Measurements from ENCODE around the gene PHRF1.

PHRF1 gene

DNA sequence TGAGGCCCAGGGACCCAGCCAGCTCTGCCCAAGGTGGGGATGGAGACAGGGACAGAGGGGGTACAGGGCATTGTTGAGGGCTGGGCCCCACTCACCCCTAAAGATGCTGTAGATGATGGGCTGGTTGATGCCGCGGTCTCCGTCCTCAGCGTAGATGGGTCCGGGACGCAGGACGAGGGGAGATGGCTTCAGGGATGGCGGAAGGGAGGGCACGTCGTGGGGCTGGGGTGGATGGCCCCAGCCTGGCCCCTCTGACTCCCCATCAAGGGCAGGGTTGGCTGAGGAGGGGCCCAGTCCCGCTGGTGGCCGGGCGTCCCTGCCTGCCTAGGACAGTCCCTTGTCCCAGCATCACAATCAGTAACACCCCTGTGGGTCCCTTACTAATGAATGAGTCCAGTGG is 43.9 kb downstream of the PHRF1 start:
- H3K27ac ChIP-seq (ENCODE audit: low read depth, low read length): no peak overlapping the region
- no peak for DNase-seq
- no peak overlapping the region for H3K4ac ChIP-seq (ENCODE audit: low read depth, low read length)
- no peak overlapping the region for H3K56ac ChIP-seq (ENCODE audit: low read length)
- H3K9ac ChIP-seq (ENCODE audit: low read length): no peak overlapping the region
- no peak overlapping the region for H3K4me3 ChIP-seq (ENCODE audit: low read length)
- H3K18ac ChIP-seq (ENCODE audit: low read length): no peak overlapping the region
- no peak overlapping the region for H4K8ac ChIP-seq (ENCODE audit: low read depth, low read length)
- no peak overlapping the region for H2AK5ac ChIP-seq (ENCODE audit: low read length)
- H2BK5ac ChIP-seq (ENCODE audit: low read length): no peak overlapping the region
- no peak overlapping the region for H3K4me2 ChIP-seq (ENCODE audit: low read length)
- no peaks in the 10 kb centered on the region for H3K4me1 ChIP-seq (ENCODE audit: control insufficient read depth, low read depth, low read length)
- no peaks in the 10 kb centered on the region for H3K79me1 ChIP-seq (ENCODE audit: low read length)
- no peaks in the 10 kb centered on the region for H3K79me2 ChIP-seq (ENCODE audit: control insufficient read depth, insufficient read depth, low read length)
- no peak overlapping the region for H2BK15ac ChIP-seq (replicated peaks; ENCODE audit: low read depth)
- WGBS (ENCODE audit: extremely low coverage, insufficient coverage, low lambda C conversion rate): no CpG with 5 or more reads among the region's 13 CpGs
- no peak overlapping the region for H4K5ac ChIP-seq (ENCODE audit: low read length)
- H3K23ac ChIP-seq (ENCODE audit: low read length): no peak overlapping the region
- no peaks in the 10 kb centered on the region for H3K27me3 ChIP-seq (ENCODE audit: insufficient read depth, low read length, poor library complexity)
- no peak overlapping the region for H2BK120ac ChIP-seq (ENCODE audit: low read depth, low read length)
- no peaks in the 10 kb centered on the region for H3K36me3 ChIP-seq (ENCODE audit: control insufficient read depth, insufficient read depth, low read length)

DNA sequence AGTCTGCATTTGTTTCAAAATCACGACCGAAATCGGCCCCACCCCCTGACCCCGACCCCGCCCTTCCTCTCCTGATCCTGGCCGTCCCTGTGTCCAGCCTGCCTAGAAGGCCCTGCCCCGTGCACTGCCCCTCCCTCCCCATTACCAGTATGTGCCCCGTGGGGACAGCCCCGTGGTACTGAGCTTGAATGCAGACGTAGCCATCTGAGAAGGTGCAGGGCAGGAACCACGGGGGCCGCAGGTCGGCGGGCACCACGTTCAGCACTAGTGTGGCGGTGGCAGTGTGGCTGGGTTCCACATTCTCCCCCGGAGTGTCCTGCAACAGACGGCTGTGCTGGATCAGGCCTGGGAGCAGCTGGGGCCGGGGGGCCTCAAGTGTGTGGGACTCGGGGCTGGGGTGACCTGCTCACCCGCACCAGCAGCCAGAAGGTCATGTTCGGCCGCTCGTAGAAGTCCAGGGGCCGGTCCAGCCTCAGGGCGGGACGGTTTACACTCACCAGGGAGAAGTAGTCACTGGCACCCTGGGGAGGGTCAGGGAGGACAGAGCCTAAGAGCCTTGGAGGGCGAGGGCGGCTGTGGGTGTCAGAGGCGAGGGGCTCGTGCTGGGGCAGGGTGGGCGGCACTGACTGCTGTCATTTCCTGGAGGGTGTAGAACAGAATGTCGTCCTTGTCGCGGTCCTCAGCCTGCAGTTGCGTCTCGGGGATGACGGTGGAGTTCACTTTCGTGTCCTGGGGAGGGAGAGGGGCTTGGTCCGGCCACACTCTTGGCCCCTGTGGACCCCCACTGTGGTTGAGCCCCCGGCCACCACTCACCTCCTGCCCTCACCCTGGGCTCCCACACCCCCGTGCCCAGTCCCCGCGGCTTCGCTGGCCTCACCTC is 44.9 kb downstream of the PHRF1 start:
- no peak overlapping the region for H3K9ac ChIP-seq (ENCODE audit: low read length)
- H3K4me2 ChIP-seq (ENCODE audit: low read length): no peak overlapping the region
- H3K36me3 ChIP-seq (ENCODE audit: control insufficient read depth, insufficient read depth, low read length): no peaks in the 10 kb centered on the region
- H4K5ac ChIP-seq (ENCODE audit: low read length): no peak overlapping the region
- H3K79me1 ChIP-seq (ENCODE audit: low read length): no peaks in the 10 kb centered on the region
- no peaks in the 10 kb centered on the region for H3K79me2 ChIP-seq (ENCODE audit: control insufficient read depth, insufficient read depth, low read length)
- H3K4me1 ChIP-seq (ENCODE audit: control insufficient read depth, low read depth, low read length): no peaks in the 10 kb centered on the region
- no peak for DNase-seq
- H3K18ac ChIP-seq (ENCODE audit: low read length): no peak overlapping the region
- no peak overlapping the region for H3K27ac ChIP-seq (ENCODE audit: low read depth, low read length)
- H2BK15ac ChIP-seq (replicated peaks; ENCODE audit: low read depth): no peak overlapping the region
- H4K8ac ChIP-seq (ENCODE audit: low read depth, low read length): no peak overlapping the region
- H2AK5ac ChIP-seq (ENCODE audit: low read length): no peak overlapping the region
- H3K56ac ChIP-seq (ENCODE audit: low read length): no peak overlapping the region
- H3K23ac ChIP-seq (ENCODE audit: low read length): no peak overlapping the region
- H3K27me3 ChIP-seq (ENCODE audit: insufficient read depth, low read length, poor library complexity): no peaks in the 10 kb centered on the region
- no peak overlapping the region for H2BK120ac ChIP-seq (ENCODE audit: low read depth, low read length)
- WGBS (ENCODE audit: extremely low coverage, insufficient coverage, low lambda C conversion rate): no CpG with 5 or more reads among the region's 45 CpGs
- H3K4me3 ChIP-seq (ENCODE audit: low read length): no peak overlapping the region
- no peak overlapping the region for H3K4ac ChIP-seq (ENCODE audit: low read depth, low read length)
- H2BK5ac ChIP-seq (ENCODE audit: low read length): no peak overlapping the region

DNA sequence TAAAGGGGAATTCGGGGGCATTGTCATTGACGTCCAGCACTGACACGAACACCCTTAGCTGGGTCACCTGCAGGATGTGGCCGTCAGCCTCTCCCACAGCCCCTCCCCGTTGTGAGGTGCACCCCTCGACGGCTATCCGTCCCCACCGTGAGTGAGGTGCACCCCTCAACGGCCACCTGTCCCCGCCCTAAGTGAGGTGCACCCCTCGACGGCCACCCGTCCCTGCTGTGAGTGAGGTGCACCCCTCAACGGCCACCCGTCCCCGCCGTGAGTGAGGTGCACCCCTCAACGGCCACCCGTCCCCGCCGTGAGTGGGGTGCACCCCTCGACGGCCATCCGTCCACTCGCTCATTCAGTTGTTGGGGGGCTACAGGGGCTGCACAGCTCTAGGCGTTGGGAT is 45.6 kb downstream of the PHRF1 start:
- Histone ChIP-seq H2BK5ac (ENCODE audit: low read length) (no peak overlapping the region), H4K5ac (ENCODE audit: low read length) (no peak overlapping the region), H2AK5ac (ENCODE audit: low read length) (no peak overlapping the region), H3K23ac (ENCODE audit: low read length) (no peak overlapping the region), H2BK120ac (ENCODE audit: low read depth, low read length) (no peak overlapping the region), H3K4me3 (ENCODE audit: low read length) (no peak overlapping the region), H3K36me3 (ENCODE audit: control insufficient read depth, insufficient read depth, low read length) (no peaks in the 10 kb centered on the region), H2BK15ac (replicated peaks; ENCODE audit: low read depth) (no peak overlapping the region), H4K8ac (ENCODE audit: low read depth, low read length) (no peak overlapping the region), H3K4me1 (ENCODE audit: control insufficient read depth, low read depth, low read length) (no peaks in the 10 kb centered on the region), H3K79me2 (ENCODE audit: control insufficient read depth, insufficient read depth, low read length) (no peaks in the 10 kb centered on the region), H3K18ac (ENCODE audit: low read length) (no peak overlapping the region), H3K4me2 (ENCODE audit: low read length) (no peak overlapping the region), H3K9ac (ENCODE audit: low read length) (no peak overlapping the region), H3K27ac (ENCODE audit: low read depth, low read length) (no peak overlapping the region), H3K56ac (ENCODE audit: low read length) (no peak overlapping the region), H3K79me1 (ENCODE audit: low read length) (no peaks in the 10 kb centered on the region), H3K27me3 (ENCODE audit: insufficient read depth, low read length, poor library complexity) (no peaks in the 10 kb centered on the region), H3K4ac (ENCODE audit: low read depth, low read length) (no peak overlapping the region)
- no CpG with 5 or more reads among the region's 27 CpGs for WGBS (ENCODE audit: extremely low coverage, insufficient coverage, low lambda C conversion rate)
- DNase-seq: no peak

DNA sequence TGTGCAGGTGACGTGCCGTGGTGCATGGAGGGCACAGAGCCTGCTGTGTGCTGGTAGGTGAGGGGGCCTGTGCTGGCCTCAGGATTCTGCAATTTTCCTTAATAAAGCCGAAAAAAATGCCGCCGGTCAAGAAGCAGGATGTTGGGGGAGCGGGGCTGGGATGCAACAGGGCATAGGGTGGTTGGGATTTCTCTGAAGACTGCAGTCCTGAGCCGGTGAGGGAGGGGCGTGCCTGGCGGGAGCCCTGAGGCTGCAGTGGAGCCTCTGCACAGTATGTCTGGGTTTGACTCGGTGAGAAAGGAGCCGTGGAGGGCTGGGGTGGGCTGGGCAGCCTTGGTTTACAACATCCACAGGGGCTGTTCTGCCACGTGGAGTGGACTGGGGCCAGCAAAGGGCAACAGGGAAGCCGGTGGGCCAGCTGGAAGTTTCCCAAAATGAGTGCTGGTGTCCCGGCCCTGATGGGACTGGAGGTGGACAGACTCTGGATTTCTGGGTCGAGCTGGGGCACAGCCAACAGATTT is 47.1 kb downstream of the PHRF1 start:
- no peak overlapping the region for H2BK15ac ChIP-seq (replicated peaks; ENCODE audit: low read depth)
- H3K56ac ChIP-seq (ENCODE audit: low read length): no peak overlapping the region
- no peak overlapping the region for H4K5ac ChIP-seq (ENCODE audit: low read length)
- no peak overlapping the region for H3K4me3 ChIP-seq (ENCODE audit: low read length)
- no peak overlapping the region for H3K27ac ChIP-seq (ENCODE audit: low read depth, low read length)
- H3K27me3 ChIP-seq (ENCODE audit: insufficient read depth, low read length, poor library complexity): no peaks in the 10 kb centered on the region
- no peak overlapping the region for H3K9ac ChIP-seq (ENCODE audit: low read length)
- H3K4me2 ChIP-seq (ENCODE audit: low read length): no peak overlapping the region
- no peaks in the 10 kb centered on the region for H3K4me1 ChIP-seq (ENCODE audit: control insufficient read depth, low read depth, low read length)
- no peak overlapping the region for H2BK5ac ChIP-seq (ENCODE audit: low read length)
- no peaks in the 10 kb centered on the region for H3K79me1 ChIP-seq (ENCODE audit: low read length)
- H2AK5ac ChIP-seq (ENCODE audit: low read length): no peak overlapping the region
- no peak overlapping the region for H4K8ac ChIP-seq (ENCODE audit: low read depth, low read length)
- no peak overlapping the region for H2BK120ac ChIP-seq (ENCODE audit: low read depth, low read length)
- H3K79me2 ChIP-seq (ENCODE audit: control insufficient read depth, insufficient read depth, low read length): no peaks in the 10 kb centered on the region
- H3K18ac ChIP-seq (ENCODE audit: low read length): no peak overlapping the region
- no peak for DNase-seq
- H3K36me3 ChIP-seq (ENCODE audit: control insufficient read depth, insufficient read depth, low read length): no peaks in the 10 kb centered on the region
- no CpG with 5 or more reads among the region's 15 CpGs for whole genome bisulfite sequencing (ENCODE audit: extremely low coverage, insufficient coverage, low lambda C conversion rate)
- no peak overlapping the region for H3K23ac ChIP-seq (ENCODE audit: low read length)
- H3K4ac ChIP-seq (ENCODE audit: low read depth, low read length): no peak overlapping the region

DNA sequence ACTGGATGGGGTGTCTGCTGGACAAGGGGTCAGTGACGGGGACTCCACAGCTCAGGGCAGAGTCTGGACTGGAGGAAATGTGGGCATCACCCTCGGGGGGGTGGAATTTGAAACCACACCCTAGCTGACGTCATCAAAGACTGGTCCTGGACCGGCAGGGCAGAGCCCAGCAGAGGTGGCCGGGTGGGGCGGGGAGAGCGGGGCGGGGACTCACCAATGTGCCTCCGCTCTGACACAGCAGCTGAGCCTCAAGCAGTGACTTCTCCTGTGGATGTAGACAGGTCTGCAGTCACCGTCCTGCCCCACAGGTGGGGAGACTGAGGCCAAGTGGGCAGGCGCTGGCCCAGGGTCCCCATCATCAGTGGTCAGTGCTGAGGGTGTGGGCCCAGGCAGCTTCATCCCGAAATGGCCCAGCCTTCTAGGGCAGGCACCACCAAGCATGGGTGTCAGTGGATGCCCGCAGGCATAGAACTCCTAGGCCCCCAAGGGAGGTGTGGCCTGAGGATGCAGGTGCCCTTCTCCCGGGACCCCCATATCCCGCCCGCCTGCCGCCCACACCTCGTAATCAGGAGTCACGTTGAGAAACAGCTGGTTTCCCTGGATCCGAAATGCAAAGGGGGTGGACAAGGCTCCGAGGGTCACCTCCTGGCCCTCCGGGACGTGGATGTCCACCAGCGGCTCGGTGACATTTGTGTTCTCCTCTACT is 47.9 kb downstream of the PHRF1 start:
- no peak for DNase-seq
- no peak overlapping the region for H3K9ac ChIP-seq (ENCODE audit: low read length)
- no peak overlapping the region for H3K56ac ChIP-seq (ENCODE audit: low read length)
- no peak overlapping the region for H3K4ac ChIP-seq (ENCODE audit: low read depth, low read length)
- no peak overlapping the region for H3K18ac ChIP-seq (ENCODE audit: low read length)
- no peaks in the 10 kb centered on the region for H3K79me1 ChIP-seq (ENCODE audit: low read length)
- no peak overlapping the region for H2BK5ac ChIP-seq (ENCODE audit: low read length)
- H3K4me2 ChIP-seq (ENCODE audit: low read length): no peak overlapping the region
- no peak overlapping the region for H2BK15ac ChIP-seq (replicated peaks; ENCODE audit: low read depth)
- peak overlapping the region; percentile 45 for H3K23ac ChIP-seq (ENCODE audit: low read length)
- no peak overlapping the region for H4K8ac ChIP-seq (ENCODE audit: low read depth, low read length)
- no peak overlapping the region for H3K27ac ChIP-seq (ENCODE audit: low read depth, low read length)
- no peaks in the 10 kb centered on the region for H3K27me3 ChIP-seq (ENCODE audit: insufficient read depth, low read length, poor library complexity)
- H4K5ac ChIP-seq (ENCODE audit: low read length): no peak overlapping the region
- H2AK5ac ChIP-seq (ENCODE audit: low read length): no peak overlapping the region
- no CpG with 5 or more reads among the region's 25 CpGs for WGBS (ENCODE audit: extremely low coverage, insufficient coverage, low lambda C conversion rate)
- no peaks in the 10 kb centered on the region for H3K4me1 ChIP-seq (ENCODE audit: control insufficient read depth, low read depth, low read length)
- H3K36me3 ChIP-seq (ENCODE audit: control insufficient read depth, insufficient read depth, low read length): no peaks in the 10 kb centered on the region
- no peak overlapping the region for H2BK120ac ChIP-seq (ENCODE audit: low read depth, low read length)
- H3K4me3 ChIP-seq (ENCODE audit: low read length): no peak overlapping the region
- no peaks in the 10 kb centered on the region for H3K79me2 ChIP-seq (ENCODE audit: control insufficient read depth, insufficient read depth, low read length)
